Fibroblast of pulmonary artery (primary cell): ENCODE results near the gene HHATL.

Source experiments
- DNase-seq: peaks from one replicate; pipeline ENCODE4 v3.0.0-alpha.2; 2010; ENCODE audit warnings: low read depth
- H3K4me3 ChIP-seq: replicated peaks from 2 replicates; pipeline ENCODE4 v1.5.1; 2011; ENCODE audit warnings: low read depth, mild to moderate bottlenecking, control low read depth, low read length, moderate library complexity
- CTCF ChIP-seq: IDR thresholded peaks from 2 replicates; pipeline ENCODE4 v1.5.1; 2011; ENCODE audit warnings: mild to moderate bottlenecking, control low read depth, low read length, inconsistent platforms; ENCODE audit errors: missing control alignments

The HHATL gene

DNA sequence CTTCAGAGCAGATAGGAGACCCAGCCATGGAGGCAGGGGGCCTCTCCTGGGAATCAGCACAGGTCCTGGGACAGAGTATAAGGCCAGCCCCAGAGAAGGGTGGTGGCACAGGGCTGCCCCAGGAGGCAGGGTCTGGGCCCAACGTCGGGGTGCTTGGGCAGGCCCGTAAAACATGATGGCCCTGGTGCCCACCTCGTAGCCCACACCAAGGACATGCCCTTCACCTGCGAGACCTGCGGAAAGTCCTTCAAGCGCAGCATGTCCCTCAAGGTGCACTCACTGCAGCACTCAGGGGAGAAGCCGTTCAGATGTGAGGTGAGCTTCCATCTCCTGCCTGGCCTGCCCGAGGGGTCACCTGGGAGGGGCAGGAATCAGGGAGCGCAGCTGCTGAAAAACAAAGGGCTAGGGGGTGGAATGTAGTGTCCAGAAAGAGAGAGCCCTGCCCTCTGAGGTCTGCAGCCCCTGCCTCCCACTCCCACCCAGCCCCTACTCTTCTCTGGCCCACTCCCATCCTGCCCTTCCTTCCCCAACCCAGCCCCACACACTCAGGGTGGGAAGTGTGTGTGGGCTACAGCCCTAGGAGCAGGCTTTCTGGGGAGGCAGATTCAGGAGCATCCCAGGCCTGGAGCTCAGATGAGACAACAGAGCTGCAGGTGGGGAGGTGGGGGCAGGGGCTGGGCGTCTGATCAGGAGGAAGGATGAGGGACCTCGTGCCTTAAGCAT lies 39.6 kb downstream of the HHATL start:
- no peak for TF ChIP-seq CTCF
- no peak overlapping the region for H3K4me3 ChIP-seq
- DNase-seq = no peak

- no peak overlapping the region for H3K4me3 ChIP-seq
- TF ChIP-seq CTCF = no peak
- DNase-seq = no peak
Observed at GRCh38 chr3:42662037-42662812, 40.4 kb downstream of the HHATL start.

- TF ChIP-seq CTCF = no peak
- DNase-seq = no peak
- no peak overlapping the region for H3K4me3 ChIP-seq
Observed at GRCh38 chr3:42661593-42662022, 41.0 kb downstream of the HHATL start.

DNA sequence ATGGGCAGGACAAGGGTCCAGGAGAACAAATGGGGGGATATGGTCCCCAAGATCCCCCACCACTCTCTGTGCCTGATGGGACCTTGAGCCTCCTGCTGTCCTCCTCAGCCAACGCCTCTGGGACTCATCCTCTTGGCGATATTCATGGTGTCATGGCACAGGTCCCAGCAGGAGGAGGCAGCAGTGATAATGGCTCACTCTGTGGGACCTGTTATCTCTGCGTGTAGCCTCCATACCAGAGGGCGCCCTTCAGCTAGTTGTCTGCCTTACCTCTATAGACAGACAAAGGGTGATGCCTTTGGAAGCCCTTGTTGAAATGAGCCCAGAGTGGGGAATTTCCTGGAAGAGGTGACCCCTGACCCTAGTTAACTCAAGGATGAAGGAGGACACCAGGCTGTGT lies 41.7 kb downstream of the HHATL start:
- TF ChIP-seq CTCF = no peak
- no peak for DNase-seq
- no peak overlapping the region for H3K4me3 ChIP-seq

- DNase-seq = no peak
- no peak overlapping the region for H3K4me3 ChIP-seq
- no peak for TF ChIP-seq CTCF
Observed at GRCh38 chr3:42660131-42660715, 42.4 kb downstream of the HHATL start.

- H3K4me3 ChIP-seq = no peak overlapping the region
- no peak for DNase-seq
- TF ChIP-seq CTCF = no peak
Observed at GRCh38 chr3:42659451-42660130, 43.0 kb downstream of the HHATL start.
